HEK293 (cell line): ENCODE measurements around the gene DYTN.

Experiments
- CTCF ChIA-PET: fragments of 350-600 bp; formaldehyde crosslinking; extraction: SDS; loops from one replicate; lab custom pipeline; 2021; ENCODE audit warnings: antibody characterized with exemption; lab: Yijun Ruan, JAX
- POLR2A ChIA-PET: fragments of 300-600 bp; formaldehyde crosslinking; extraction: SDS; loops from one replicate; lab custom pipeline; 2020; ENCODE audit warnings: antibody characterized with exemption, inconsistent platforms; lab: Yijun Ruan, JAX
- H3K27ac ChIP-seq: fragments of 200-500 bp; sonication (Bioruptor generic); 2 replicates; pipeline ENCODE4 v1.5.1; 2014; ENCODE audit warnings: low read depth, low read length, control low read depth, inconsistent platforms; ENCODE audit errors: extremely low read depth
- H3K36me3 ChIP-seq, 2 experiments: fragments of 200-500 bp in 1 of 2; sonication (Bioruptor generic) in 1 of 2; 1 replicate in 1 of 2; 2 replicates in 1 of 2; pipeline ENCODE4 v1.5.1; 2014 to 2017; ENCODE audit warnings: inconsistent platforms in 2 of 2, low read length in 2 of 2; ENCODE audit not compliant: control insufficient read depth in 2 of 2, insufficient read depth in 1 of 2
- H3K4me1 ChIP-seq: fragments of 200-500 bp; sonication (Bioruptor generic); 2 replicates; pipeline ENCODE4 v1.5.1; 2014; ENCODE audit warnings: mild to moderate bottlenecking, low read length, inconsistent platforms; ENCODE audit not compliant: control insufficient read depth, insufficient read depth
- H3K4me3 ChIP-seq: 2 replicates; pipeline ENCODE4 v1.5.1; 2011; ENCODE audit warnings: low read depth, mild to moderate bottlenecking, control low read depth, low read length, moderate library complexity
- H3K9me3 ChIP-seq: fragments of 200-500 bp; sonication (Bioruptor generic); 2 replicates; pipeline ENCODE4 v1.5.1; 2014; ENCODE audit warnings: low read depth, low read length, inconsistent platforms; ENCODE audit not compliant: control insufficient read depth, insufficient read depth
- FEZF1 ChIP-seq: fragments of 450-650 bp; formaldehyde crosslinking; IDR thresholded peaks from 2 replicates; pipeline ENCODE4 v1.5.1; 2016; ENCODE audit warnings: missing biosample characterization, missing genetic modification characterization
- KLF8 ChIP-seq: fragments of 450-650 bp; formaldehyde crosslinking; IDR thresholded peaks from 2 replicates; pipeline ENCODE4 v1.5.1; 2016; ENCODE audit warnings: missing biosample characterization, missing genetic modification characterization
- MEIS1 ChIP-seq: sonication (generic); formaldehyde crosslinking; IDR thresholded peaks from 2 replicates; pipeline ENCODE4 v1.8.1; 2022; ENCODE audit warnings: missing genetic modification reagents, mild to moderate bottlenecking, borderline replicate concordance
- REPIN1 ChIP-seq: fragments of 450-650 bp; formaldehyde crosslinking; IDR thresholded peaks from 2 replicates; pipeline ENCODE4 v1.5.1; 2017; ENCODE audit warnings: missing biosample characterization, missing genetic modification characterization, low read depth
- WT1 ChIP-seq: fragments of 450-650 bp; formaldehyde crosslinking; IDR thresholded peaks from 2 replicates; pipeline ENCODE4 v1.5.1; 2016; ENCODE audit warnings: missing biosample characterization, missing genetic modification characterization
- YY1 ChIP-seq: fragments of 450-650 bp; formaldehyde crosslinking; IDR thresholded peaks from 2 replicates; pipeline ENCODE4 v1.5.1; 2018; ENCODE audit warnings: missing biosample characterization, missing genetic modification characterization
- ZFP3 ChIP-seq: fragments of 450-650 bp; formaldehyde crosslinking; IDR thresholded peaks from 2 replicates; pipeline ENCODE4 v1.5.1; 2016; ENCODE audit warnings: low read depth, missing biosample characterization, missing genetic modification characterization
- ZIC2 ChIP-seq: fragments of 450-650 bp; formaldehyde crosslinking; IDR thresholded peaks from 2 replicates; pipeline ENCODE4 v1.5.1; 2016; ENCODE audit warnings: missing biosample characterization, missing genetic modification characterization
- ZNF138 ChIP-seq: fragments of 450-650 bp; formaldehyde crosslinking; IDR thresholded peaks from 2 replicates; pipeline ENCODE4 v1.5.1; 2016; ENCODE audit warnings: missing biosample characterization, missing genetic modification characterization, borderline replicate concordance
- ZNF169 ChIP-seq: fragments of 450-650 bp; formaldehyde crosslinking; IDR thresholded peaks from 2 replicates; pipeline ENCODE4 v1.5.1; 2016; ENCODE audit warnings: missing biosample characterization, missing genetic modification characterization
- ZNF302 ChIP-seq: fragments of 450-650 bp; formaldehyde crosslinking; IDR thresholded peaks from 2 replicates; pipeline ENCODE4 v1.5.1; 2016; ENCODE audit warnings: missing biosample characterization, missing genetic modification characterization, low read depth
- ZNF335 ChIP-seq: fragments of 450-650 bp; formaldehyde crosslinking; conservative IDR thresholded peaks from 2 replicates; pipeline ENCODE4 v1.5.1; 2016; ENCODE audit warnings: missing biosample characterization, missing genetic modification characterization
- ZNF391 ChIP-seq: fragments of 450-650 bp; formaldehyde crosslinking; IDR thresholded peaks from 2 replicates; pipeline ENCODE4 v1.5.1; 2016; ENCODE audit warnings: low read depth, missing biosample characterization, missing genetic modification characterization, borderline replicate concordance
- ZNF426 ChIP-seq: fragments of 450-650 bp; formaldehyde crosslinking; IDR thresholded peaks from 2 replicates; pipeline ENCODE4 v1.5.1; 2017; ENCODE audit warnings: missing biosample characterization, missing genetic modification characterization, mild to moderate bottlenecking, inconsistent platforms, moderate library complexity
- ZNF48 ChIP-seq: fragments of 450-650 bp; formaldehyde crosslinking; IDR thresholded peaks from 2 replicates; pipeline ENCODE4 v1.5.1; 2016; ENCODE audit warnings: missing biosample characterization, missing genetic modification characterization
- ZNF501 ChIP-seq: fragments of 450-650 bp; formaldehyde crosslinking; IDR thresholded peaks from 2 replicates; pipeline ENCODE4 v1.5.1; 2016; ENCODE audit warnings: missing biosample characterization, missing genetic modification characterization
- ZNF530 ChIP-seq: fragments of 450-650 bp; formaldehyde crosslinking; IDR thresholded peaks from 2 replicates; pipeline ENCODE4 v1.5.1; 2016; ENCODE audit warnings: low read depth, missing biosample characterization, missing genetic modification characterization
- ZNF600 ChIP-seq: fragments of 450-650 bp; formaldehyde crosslinking; IDR thresholded peaks from 2 replicates; pipeline ENCODE4 v1.5.1; 2016; ENCODE audit warnings: missing biosample characterization, missing genetic modification characterization
- ZNF629 ChIP-seq: fragments of 450-650 bp; formaldehyde crosslinking; IDR thresholded peaks from 2 replicates; pipeline ENCODE4 v1.5.1; 2017; ENCODE audit warnings: missing biosample characterization, missing genetic modification characterization
- ZNF777 ChIP-seq: fragments of 450-650 bp; formaldehyde crosslinking; IDR thresholded peaks from 2 replicates; pipeline ENCODE4 v1.5.1; 2017; ENCODE audit warnings: missing biosample characterization, missing genetic modification characterization, borderline replicate concordance
- ZNF792 ChIP-seq: fragments of 450-650 bp; formaldehyde crosslinking; IDR thresholded peaks from 2 replicates; pipeline ENCODE4 v1.5.1; 2016; ENCODE audit warnings: missing biosample characterization, missing genetic modification characterization
- ZNF843 ChIP-seq: fragments of 450-650 bp; formaldehyde crosslinking; IDR thresholded peaks from 2 replicates; pipeline ENCODE4 v1.5.1; 2016; ENCODE audit warnings: missing biosample characterization, missing genetic modification characterization
- TF ChIP-seq, protein P1 (sequence below): fragments of 450-650 bp; formaldehyde crosslinking; IDR thresholded peaks from 2 replicates; pipeline ENCODE4 v1.5.1; 2016; ENCODE audit warnings: missing biosample characterization, missing genetic modification characterization, borderline replicate concordance
- TF ChIP-seq, protein P2 (sequence below): fragments of 450-650 bp; formaldehyde crosslinking; IDR thresholded peaks from 2 replicates; pipeline ENCODE4 v1.5.1; 2016; ENCODE audit warnings: missing biosample characterization, missing genetic modification characterization
- TF ChIP-seq, protein P3 (sequence below): fragments of 450-650 bp; formaldehyde crosslinking; IDR thresholded peaks from 2 replicates; pipeline ENCODE4 v1.5.1; 2016; ENCODE audit warnings: missing biosample characterization, missing genetic modification characterization

DYTN gene

DNA sequence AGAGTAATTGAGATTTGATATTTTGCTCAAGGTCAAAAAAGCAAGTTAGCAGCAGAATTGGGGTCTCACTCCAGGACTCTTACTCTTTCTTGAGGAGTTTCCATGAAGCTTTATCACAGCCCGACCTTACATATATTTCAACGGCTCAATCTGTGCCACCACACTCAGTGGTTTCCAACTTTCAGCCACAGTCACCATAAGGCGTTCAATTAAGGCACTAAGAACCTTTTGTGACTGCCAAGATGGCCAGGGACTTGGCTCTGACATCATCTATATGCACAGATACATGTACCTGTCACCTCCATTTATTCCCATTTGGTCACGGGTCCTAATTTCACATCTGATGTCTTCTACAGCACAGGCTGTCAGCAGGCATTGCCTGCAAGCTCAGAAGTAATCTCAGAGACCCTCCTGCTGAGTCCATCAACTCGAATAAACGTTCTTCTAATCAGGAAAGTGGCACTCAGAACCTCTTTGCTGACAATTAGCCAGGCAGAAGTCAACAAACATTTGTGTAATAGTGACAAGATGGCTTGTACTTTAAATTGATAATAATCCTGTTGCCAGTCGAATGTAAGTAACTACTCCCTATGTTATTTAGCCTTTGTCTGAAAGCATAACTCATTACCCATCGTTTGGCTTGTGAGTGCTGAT lies 16.1 kb downstream of the DYTN start:
- peak; percentile 56 for TF ChIP-seq FEZF1 (tag by site-specific recombination)
- no peak for TF ChIP-seq ZNF426 (tag by site-specific recombination)
- 0 out of 2 replicates have a peak, but pooled peaks have one; percentile 29 for TF ChIP-seq ZNF335 (tag by site-specific recombination)
- no peak for TF ChIP-seq ZNF138
- TF ChIP-seq, protein P1, sequence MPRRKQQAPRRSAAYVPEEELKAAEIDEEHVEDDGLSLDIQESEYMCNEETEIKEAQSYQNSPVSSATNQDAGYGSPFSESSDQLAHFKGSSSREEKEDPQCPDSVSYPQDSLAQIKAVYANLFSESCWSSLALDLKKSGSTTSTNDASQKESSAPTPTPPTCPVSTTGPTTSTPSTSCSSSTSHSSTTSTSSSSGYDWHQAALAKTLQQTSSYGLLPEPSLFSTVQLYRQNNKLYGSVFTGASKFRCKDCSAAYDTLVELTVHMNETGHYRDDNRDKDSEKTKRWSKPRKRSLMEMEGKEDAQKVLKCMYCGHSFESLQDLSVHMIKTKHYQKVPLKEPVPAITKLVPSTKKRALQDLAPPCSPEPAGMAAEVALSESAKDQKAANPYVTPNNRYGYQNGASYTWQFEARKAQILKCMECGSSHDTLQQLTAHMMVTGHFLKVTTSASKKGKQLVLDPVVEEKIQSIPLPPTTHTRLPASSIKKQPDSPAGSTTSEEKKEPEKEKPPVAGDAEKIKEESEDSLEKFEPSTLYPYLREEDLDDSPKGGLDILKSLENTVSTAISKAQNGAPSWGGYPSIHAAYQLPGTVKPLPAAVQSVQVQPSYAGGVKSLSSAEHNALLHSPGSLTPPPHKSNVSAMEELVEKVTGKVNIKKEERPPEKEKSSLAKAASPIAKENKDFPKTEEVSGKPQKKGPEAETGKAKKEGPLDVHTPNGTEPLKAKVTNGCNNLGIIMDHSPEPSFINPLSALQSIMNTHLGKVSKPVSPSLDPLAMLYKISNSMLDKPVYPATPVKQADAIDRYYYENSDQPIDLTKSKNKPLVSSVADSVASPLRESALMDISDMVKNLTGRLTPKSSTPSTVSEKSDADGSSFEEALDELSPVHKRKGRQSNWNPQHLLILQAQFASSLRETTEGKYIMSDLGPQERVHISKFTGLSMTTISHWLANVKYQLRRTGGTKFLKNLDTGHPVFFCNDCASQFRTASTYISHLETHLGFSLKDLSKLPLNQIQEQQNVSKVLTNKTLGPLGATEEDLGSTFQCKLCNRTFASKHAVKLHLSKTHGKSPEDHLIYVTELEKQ (tag by site-specific recombination): no peak
- no peak for TF ChIP-seq ZNF530 (tag by site-specific recombination)
- TF ChIP-seq ZFP3 (tag by site-specific recombination): no peak
- no peak for TF ChIP-seq KLF8 (tag by site-specific recombination)
- no peak for TF ChIP-seq ZNF391 (tag by site-specific recombination)
- no peak for TF ChIP-seq MEIS1 (CRISPR knock-in tag)
- TF ChIP-seq ZNF792 (tag by site-specific recombination): no peak
- peak; percentile 21; the same call in 1 of the 2 replicates for TF ChIP-seq ZIC2 (tag by site-specific recombination)
- no peak for TF ChIP-seq REPIN1 (tag by site-specific recombination)
- peak; percentile 64; the same call in 1 of the 2 replicates for TF ChIP-seq WT1 (tag by site-specific recombination)
- TF ChIP-seq, protein P2, sequence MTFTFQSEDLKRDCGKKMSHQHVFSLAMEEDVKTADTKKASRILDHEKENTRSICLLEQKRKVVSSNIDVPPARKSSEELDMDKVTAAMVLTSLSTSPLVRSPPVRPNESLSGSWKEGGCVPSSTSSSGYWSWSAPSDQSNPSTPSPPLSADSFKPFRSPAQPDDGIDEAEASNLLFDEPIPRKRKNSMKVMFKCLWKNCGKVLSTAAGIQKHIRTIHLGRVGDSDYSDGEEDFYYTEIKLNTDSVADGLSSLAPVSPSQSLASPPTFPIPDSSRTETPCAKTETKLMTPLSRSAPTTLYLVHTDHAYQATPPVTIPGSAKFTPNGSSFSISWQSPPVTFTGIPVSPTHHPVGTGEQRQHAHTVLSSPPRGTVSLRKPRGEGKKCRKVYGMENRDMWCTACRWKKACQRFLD (tag by site-specific recombination): no peak
- TF ChIP-seq ZNF501 (tag by site-specific recombination): no peak
- no peak for TF ChIP-seq ZNF48
- no peak for TF ChIP-seq ZNF600 (tag by site-specific recombination)
- no peak for TF ChIP-seq ZNF302
- TF ChIP-seq ZNF843 (tag by site-specific recombination): peak; percentile 30; the same call in 1 of the 2 replicates
- TF ChIP-seq, protein P3, sequence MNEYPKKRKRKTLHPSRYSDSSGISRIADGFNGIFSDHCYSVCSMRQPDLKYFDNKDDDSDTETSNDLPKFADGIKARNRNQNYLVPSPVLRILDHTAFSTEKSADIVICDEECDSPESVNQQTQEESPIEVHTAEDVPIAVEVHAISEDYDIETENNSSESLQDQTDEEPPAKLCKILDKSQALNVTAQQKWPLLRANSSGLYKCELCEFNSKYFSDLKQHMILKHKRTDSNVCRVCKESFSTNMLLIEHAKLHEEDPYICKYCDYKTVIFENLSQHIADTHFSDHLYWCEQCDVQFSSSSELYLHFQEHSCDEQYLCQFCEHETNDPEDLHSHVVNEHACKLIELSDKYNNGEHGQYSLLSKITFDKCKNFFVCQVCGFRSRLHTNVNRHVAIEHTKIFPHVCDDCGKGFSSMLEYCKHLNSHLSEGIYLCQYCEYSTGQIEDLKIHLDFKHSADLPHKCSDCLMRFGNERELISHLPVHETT: no peak
- TF ChIP-seq ZNF169 (tag by site-specific recombination): no peak
- no peak for TF ChIP-seq ZNF777 (tag by site-specific recombination)
- no peak for TF ChIP-seq YY1 (tag by site-specific recombination)
- no peak for TF ChIP-seq ZNF629 (tag by site-specific recombination)
- H3K36me3 ChIP-seq: no peaks in the 10 kb centered on the region
- no peaks in the 10 kb centered on the region for H3K9me3 ChIP-seq
- ChIA-PET CTCF (interaction anchor here (0.6 to 0.8 kb wide), 2 partner anchors 8 to 81 kb away, joined by 3 read pairs; no protein-coding TSS in a partner anchor), POLR2A (no interaction called here)
- no peaks in the 10 kb centered on the region for H3K4me1 ChIP-seq
- no peak overlapping the region for H3K27ac ChIP-seq
- no peak overlapping the region for H3K4me3 ChIP-seq
